GM12872 (cell line): ENCODE data around the gene CAMSAP1.

Experiments
- CTCF ChIP-seq: IDR thresholded peaks from 3 replicates; pipeline ENCODE4 v1.5.1; 2011; ENCODE audit warnings: low read depth, mild to moderate bottlenecking, low read length, moderate library complexity; ENCODE audit not compliant: insufficient read depth

CAMSAP1 gene

GRCh38 chr9:135759676-135760300, 147.6 kb downstream of the CAMSAP1 start:
- TF ChIP-seq CTCF, result no peak

GRCh38 chr9:135758870-135759269, 148.5 kb downstream of the CAMSAP1 start:
- TF ChIP-seq CTCF, result no peak
